Measurements from ENCODE around the gene WWOX.

- TF ChIP-seq CTCF (IDR thresholded peaks at IDR 0.05; ENCODE audit: borderline replicate concordance, extremely low read depth, low read length, poor library complexity, severe bottlenecking) = no peak
- no peak for TF ChIP-seq EZH2 (IDR thresholded peaks at IDR 0.05; ENCODE audit: borderline replicate concordance, low read depth, low read length, severe bottlenecking)
These were observed 1065.0 kb downstream of the WWOX start for GRCh38 chr16:79164388-79164995.
